Body of pancreas (tissue), 4 donors: ENCODE measurements around the gene NBEA. TPM values are rescaled to one million over a fixed set of nuclear protein-coding genes. Genes with fewer than 3 reads are reported as not detected.
"Not testable (repeated sequence)": the region's sequence is repeated elsewhere in the genome, so short reads cannot be mapped to it uniquely, and the experiment has no call there.

Experiments used
- ATAC-seq: fragments of 150-250 bp; one replicate; pipeline ENCODE4 v1.9.1; 2016
- DNase-seq, 4 donors: peaks; one replicate each; pipeline ENCODE4 v3.0.0-alpha.2; 2019
- H3K27ac ChIP-seq, 4 donors: fragments of 200-600 bp; sonication (generic); 1 replicate in 3 of 4; 2 replicates in 1 of 4; pipeline versions ENCODE4 v1.5.1 to v1.6.1; 2016 to 2019; ENCODE audit warnings: mild to moderate bottlenecking in 1 of 4, mixed read lengths in 1 of 4, moderate library complexity in 1 of 4
- H3K27me3 ChIP-seq, 2 donors: fragments of 200-600 bp; sonication (generic); one replicate each; pipeline ENCODE4 v1.6.0; 2016; ENCODE audit warnings: mild to moderate bottlenecking in 1 of 2
- H3K36me3 ChIP-seq, 2 donors: fragments of 200-600 bp; sonication (generic); replicated peaks in 1 of 2; 2 replicates each; pipeline ENCODE4 v1.5.1; 2016; ENCODE audit warnings: low read depth in 2 of 2; ENCODE audit not compliant: insufficient read depth in 1 of 2
- H3K4me1 ChIP-seq: fragments of 200-600 bp; sonication (generic); one replicate; pipeline ENCODE4 v1.6.0; 2016
- H3K4me3 ChIP-seq, 2 donors: fragments of 200-600 bp; sonication (generic); 1 replicate in 1 of 2; 2 replicates in 1 of 2; pipeline ENCODE4 v1.5.1; 2016 to 2019
- H3K9me3 ChIP-seq, 3 donors: fragments of 200-600 bp; sonication (generic); 1 replicate in 2 of 3; 2 replicates in 1 of 3; pipeline ENCODE4 v1.5.1; 2016
- POLR2A ChIP-seq, 3 donors: fragments of 450-650 bp; IDR thresholded peaks; one replicate each; pipeline ENCODE4 v1.6.1; 2016; ENCODE audit warnings: antibody characterized with exemption in 3 of 3, mild to moderate bottlenecking in 2 of 3
- WGBS, 2 donors: methylation state at CpG; one replicate each; pipeline ENCODE4 v1.1.5; 2017; 5-methylcytosine and 5-hydroxymethylcytosine counted together
- intact Hi-C: fragments of 100-400 bp; cut with DNase I; formaldehyde crosslinking; loops from one replicate; pipeline ENCODE4 v1.15.1; 2023
- total RNA-seq, 2 donors: library from RNA; depleted of rRNA; stranded (reverse); fragments of >200 nt; gene quantifications; one replicate each; pipeline ENCODE4 v1.1.0, GENCODE V29; 2016
- TF ChIP-seq, protein P1 (sequence below), 7 experiments: fragments of 450-650 bp in 4 of 7; fragments of 200-600 bp in 3 of 7; sonication (generic) in 3 of 7; IDR thresholded peaks; one replicate each; pipeline ENCODE4 v1.5.1; 2016 to 2019; ENCODE audit warnings: antibody characterized with exemption in 7 of 7

NBEA gene
- total RNA-seq, 2 donors from 2014 or later = 9.6 to 19.1 TPM

DNA sequence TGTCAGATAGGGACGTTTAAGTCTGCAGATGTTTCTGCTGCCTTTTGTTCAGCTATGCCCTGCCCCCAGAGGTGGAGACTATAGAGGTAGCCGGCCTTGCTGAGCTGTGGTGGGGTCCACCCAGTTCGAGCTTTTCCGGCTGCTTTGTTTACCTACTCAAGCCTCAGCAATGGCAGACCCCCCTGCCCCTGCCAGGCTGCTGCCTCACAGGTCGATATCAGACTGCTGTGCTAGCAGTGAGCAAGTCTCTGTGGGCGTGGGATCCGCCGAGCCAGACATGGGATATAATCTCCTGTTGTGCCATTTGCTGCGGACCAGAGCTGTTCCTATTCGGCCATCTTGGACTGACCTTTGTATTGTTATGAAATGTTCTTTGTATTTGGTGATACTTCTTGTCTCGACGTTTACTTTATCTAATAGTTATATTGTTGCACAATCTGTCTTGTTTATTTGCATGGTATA lies 46.3 kb downstream of the NBEA start:
- Histone ChIP-seq H3K36me3 (no peaks in the 10 kb centered on the region), H3K4me3 (no peak overlapping the region), H3K9me3 (peaks cover 0 to 17% (median 0%) of the 10 kb centered on the region in 3 donors), H3K4me1 (no peaks in the 10 kb centered on the region), H3K27ac (no peak overlapping the region), H3K27me3 (no peaks in the 10 kb centered on the region)
- DNase-seq (no peak), ATAC-seq (no peak)
- 83 to 94% methylated on average over 7 to 12 of the region's 12 CpGs for WGBS, 2 donors
- intact Hi-C loops = no loop called here
- no peak for TF ChIP-seq POLR2A (IDR thresholded peaks at IDR 0.05)
- TF ChIP-seq, protein P1, sequence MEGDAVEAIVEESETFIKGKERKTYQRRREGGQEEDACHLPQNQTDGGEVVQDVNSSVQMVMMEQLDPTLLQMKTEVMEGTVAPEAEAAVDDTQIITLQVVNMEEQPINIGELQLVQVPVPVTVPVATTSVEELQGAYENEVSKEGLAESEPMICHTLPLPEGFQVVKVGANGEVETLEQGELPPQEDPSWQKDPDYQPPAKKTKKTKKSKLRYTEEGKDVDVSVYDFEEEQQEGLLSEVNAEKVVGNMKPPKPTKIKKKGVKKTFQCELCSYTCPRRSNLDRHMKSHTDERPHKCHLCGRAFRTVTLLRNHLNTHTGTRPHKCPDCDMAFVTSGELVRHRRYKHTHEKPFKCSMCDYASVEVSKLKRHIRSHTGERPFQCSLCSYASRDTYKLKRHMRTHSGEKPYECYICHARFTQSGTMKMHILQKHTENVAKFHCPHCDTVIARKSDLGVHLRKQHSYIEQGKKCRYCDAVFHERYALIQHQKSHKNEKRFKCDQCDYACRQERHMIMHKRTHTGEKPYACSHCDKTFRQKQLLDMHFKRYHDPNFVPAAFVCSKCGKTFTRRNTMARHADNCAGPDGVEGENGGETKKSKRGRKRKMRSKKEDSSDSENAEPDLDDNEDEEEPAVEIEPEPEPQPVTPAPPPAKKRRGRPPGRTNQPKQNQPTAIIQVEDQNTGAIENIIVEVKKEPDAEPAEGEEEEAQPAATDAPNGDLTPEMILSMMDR (IDR thresholded peaks at IDR 0.05) = no peak

DNA sequence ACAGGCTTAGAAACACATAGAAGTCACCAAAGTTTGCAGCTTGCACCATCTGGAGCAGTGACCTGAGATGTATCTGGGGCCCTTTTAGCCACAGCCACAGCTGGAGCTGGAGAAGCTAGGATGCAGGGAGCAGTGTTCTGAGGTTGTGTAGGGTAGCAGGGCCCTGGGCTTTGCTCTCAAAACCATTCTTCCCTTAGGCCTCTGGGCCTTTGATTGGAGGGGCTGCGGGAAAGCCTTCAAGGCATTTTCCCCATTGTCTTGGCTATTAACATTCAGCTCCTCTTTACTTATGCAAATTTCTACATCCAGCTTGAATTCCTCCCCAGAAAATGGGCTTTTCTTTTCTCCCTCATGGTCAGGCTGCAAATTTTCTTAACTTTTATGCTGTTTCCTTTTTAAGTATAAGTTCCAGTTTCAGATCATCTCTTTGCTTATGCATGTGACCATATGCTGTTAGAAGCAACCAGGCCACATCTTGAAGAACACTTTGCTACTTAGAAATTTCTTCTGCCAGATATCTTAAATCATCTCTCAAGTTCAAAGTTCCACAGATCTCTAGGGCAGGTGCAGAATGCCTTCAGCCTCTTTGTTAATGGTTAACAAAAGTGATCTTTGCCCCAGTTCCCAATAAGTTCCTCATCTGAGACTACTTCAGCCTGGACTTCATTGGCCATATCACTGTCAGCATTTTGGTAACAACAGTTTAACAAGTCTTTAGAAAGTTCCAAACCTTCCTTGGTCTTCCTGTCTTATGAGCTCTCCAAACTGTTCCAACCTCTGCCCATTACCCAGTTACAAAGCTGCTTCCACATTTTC lies 48.5 kb downstream of the NBEA start:
- Histone ChIP-seq H3K27me3 (no peaks in the 10 kb centered on the region), H3K4me1 (no peaks in the 10 kb centered on the region), H3K27ac (no peak overlapping the region), H3K36me3 (no peaks in the 10 kb centered on the region), H3K4me3 (no peak overlapping the region), H3K9me3 (peaks cover 0 to 17% (median 0%) of the 10 kb centered on the region in 3 donors)
- intact Hi-C loops = no loop called here
- 100% methylated on average over 1 of the region's 1 CpG for WGBS, 2 donors
- ATAC-seq = no peak
- TF ChIP-seq, protein P1 (IDR thresholded peaks at IDR 0.05) = no peak
- TF ChIP-seq POLR2A (IDR thresholded peaks at IDR 0.05) = no peak
- DNase-seq = no peak

DNA sequence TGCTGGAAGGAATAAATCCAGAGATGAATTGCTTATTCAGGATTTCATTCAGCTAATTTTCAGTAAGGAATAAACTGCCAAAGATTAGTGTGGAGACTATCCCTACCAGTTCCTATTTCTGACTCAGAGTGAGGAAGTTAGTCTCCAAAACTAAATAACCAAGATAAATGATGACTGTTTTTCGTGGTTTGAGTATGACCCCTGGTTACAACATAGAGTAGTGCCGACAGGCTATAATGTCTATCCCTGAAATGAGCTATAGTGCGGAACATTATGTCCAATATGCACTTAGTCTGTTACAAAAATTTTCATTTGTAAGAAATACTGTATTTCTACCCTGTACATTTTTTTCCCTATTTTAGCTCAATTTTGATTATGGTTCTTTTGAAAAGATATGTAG lies 51.4 kb downstream of the NBEA start:
- WGBS, 2 donors = 88 to 93% methylated on average over 3 of the region's 3 CpGs
- peaks cover 0 to 12% (median 0%) of the 10 kb centered on the region in 3 donors for H3K9me3 ChIP-seq
- no peak overlapping the region for H3K27ac ChIP-seq
- ATAC-seq (no peak), DNase-seq (no peak)
- no peaks in the 10 kb centered on the region for H3K27me3 ChIP-seq
- H3K4me1 ChIP-seq = no peaks in the 10 kb centered on the region
- intact Hi-C loops = no loop called here
- H3K4me3 ChIP-seq = no peak overlapping the region
- no peaks in the 10 kb centered on the region for H3K36me3 ChIP-seq
- TF ChIP-seq, protein P1 (IDR thresholded peaks at IDR 0.05) = no peak
- TF ChIP-seq POLR2A (IDR thresholded peaks at IDR 0.05) = no peak

DNA sequence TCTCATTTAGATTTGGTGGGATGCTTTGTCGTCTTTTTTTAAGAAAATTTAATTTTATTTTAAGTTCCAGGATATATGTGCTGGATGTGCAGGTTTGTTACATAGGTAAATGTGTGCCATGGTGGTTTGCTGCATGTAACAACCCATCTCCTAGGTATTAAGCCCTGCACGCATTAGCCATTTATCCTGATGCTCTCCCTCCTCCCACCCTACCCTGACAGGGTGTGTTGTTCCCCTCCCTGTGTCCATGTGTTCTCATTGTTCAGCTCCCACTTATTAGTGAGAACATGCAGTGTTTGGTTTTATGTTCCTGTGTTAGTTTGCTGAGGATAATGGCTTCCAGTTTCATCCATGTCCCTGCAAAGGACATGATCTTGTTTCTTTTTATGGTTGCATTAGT lies 61.7 kb downstream of the NBEA start:
- H3K9me3 ChIP-seq, H3K4me3 ChIP-seq, H3K4me1 ChIP-seq, ATAC-seq, H3K36me3 ChIP-seq, intact Hi-C loops, H3K27me3 ChIP-seq, DNase-seq, H3K27ac ChIP-seq: not testable (repeated sequence)
- 78 to 79% methylated on average over 2 of the region's 2 CpGs for WGBS, 2 donors

DNA sequence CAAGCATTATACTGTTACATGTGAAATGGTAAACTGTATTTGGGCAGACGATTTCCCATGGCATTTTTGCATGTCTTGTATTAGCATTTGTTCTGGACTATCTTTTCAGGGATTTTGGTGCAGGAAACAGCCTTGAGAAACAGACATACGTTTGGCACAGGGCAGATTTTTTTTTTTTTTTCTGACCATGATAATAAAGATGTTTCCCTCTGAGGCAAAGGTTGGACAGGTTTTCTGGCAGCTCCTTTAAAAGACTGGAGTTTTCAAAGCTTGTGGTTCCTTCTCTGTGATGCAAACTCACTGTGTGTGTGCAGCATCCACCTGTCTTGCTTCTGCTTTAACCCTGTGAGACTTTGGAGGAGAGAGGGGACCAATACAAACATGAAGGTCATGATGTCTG lies 63.0 kb downstream of the NBEA start:
- Histone ChIP-seq H3K27ac (no peak overlapping the region), H3K4me1 (no peaks in the 10 kb centered on the region), H3K9me3 (no peaks in the 10 kb centered on the region), H3K27me3 (no peaks in the 10 kb centered on the region), H3K36me3 (no peaks in the 10 kb centered on the region), H3K4me3 (no peak overlapping the region)
- no peak for DNase-seq
- intact Hi-C loops = no loop called here
- ATAC-seq = no peak
- TF ChIP-seq, protein P1 (IDR thresholded peaks at IDR 0.05) = no peak
- no peak for TF ChIP-seq POLR2A (IDR thresholded peaks at IDR 0.05)
- 21 to 24% methylated on average over 2 of the region's 2 CpGs for WGBS, 2 donors
